ENCODE data around the gene BMAL1. TPM values are rescaled to one million over a fixed set of nuclear protein-coding genes. Genes with fewer than 3 reads are reported as not detected.

BMAL1 gene
- total RNA-seq, 3 donors from 2014 or later (not counting 1 experiment from before 2014, with no cell fraction given): 142 to 162 (median 145) TPM

DNA sequence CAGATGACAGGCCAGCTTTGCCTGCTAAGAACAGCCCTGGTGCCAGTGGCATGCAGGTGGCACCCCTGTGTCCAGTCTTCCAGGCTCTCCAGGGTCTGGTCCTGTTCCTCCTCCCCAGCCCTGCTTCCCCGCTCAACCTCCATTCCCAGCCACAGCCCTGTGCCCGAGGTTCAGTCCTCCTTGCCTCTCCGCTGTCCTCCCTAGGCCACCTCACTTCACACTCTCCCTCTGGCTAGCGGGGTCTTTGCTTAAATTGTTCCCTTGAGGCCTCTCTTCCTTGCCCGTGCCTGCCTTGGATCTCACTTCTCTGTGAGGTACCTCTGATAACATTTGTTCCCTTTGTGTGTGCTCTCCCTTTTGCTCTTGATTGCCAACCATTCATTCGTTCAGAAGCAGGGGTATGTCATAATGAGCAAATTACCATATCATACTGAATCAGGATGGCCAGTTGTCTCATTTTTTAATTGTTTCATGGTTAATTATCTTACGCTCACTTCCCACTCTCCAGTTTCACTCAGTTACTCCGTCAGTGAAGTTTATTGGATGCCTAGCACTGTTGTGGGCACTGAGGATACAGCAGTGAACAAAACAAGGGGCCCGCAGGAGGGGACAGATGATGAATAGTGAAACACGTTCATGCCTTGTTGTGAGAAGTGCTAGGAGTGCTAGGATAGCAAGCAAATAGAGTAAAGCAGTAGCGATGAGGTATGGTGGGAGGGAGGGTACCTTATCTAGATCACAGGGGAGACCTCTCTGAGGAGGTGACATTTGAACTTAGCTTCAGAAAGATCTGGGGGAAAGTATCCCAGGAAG lies 7.4 kb downstream of the BMAL1 start:
- no peak for ATAC-seq
- peaks cover 50% of the 10 kb centered on the region for H3K4me1 ChIP-seq (ENCODE audit: control insufficient read depth, insufficient read depth, low read length)
- 75% methylated on average over 10 of the region's 11 CpGs for WGBS (ENCODE audit: insufficient coverage)

DNA sequence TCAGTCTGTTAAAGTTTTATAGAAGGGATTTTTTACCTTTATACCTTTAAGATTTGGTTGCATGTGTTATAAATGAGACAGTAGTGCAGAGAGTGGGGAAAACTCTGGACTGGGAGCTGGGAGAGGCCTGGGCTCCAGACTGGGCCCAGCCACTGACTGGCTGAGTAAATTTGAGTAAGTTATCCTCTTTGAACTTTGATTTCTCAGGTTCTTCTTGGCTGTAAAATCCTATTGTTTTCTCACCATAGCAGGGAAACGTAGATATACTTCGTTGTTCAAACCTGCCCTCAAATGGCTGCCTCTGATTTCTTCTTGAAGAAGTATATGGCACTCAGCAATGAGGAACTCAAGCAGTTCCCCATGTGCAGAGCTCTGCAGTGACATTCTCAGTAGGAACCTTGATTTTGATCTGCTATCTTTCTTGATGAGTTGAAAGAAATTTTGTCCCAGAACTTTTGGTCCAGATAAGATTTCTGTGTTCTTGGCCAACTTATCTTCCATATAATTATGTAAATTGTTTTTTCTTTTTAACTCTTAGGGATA lies 8.8 kb downstream of the BMAL1 start:
- no peak for DNase-seq
- Histone ChIP-seq H3K27ac (ENCODE audit: low read length) (no peak overlapping the region), H3K9me3 (ENCODE audit: control insufficient read depth, insufficient read depth, low read length) (no peaks in the 10 kb centered on the region), H3K27me3 (ENCODE audit: control insufficient read depth, insufficient read depth, low read length) (no peaks in the 10 kb centered on the region), H3K4me3 (ENCODE audit: low read length) (no peak overlapping the region), H3K36me3 (ENCODE audit: control insufficient read depth, insufficient read depth, low read length) (no peaks in the 10 kb centered on the region), H3K4me1 (ENCODE audit: control insufficient read depth, insufficient read depth, low read length) (peaks cover 47% of the 10 kb centered on the region)
- Mint-ChIP-seq H3K36me3 (no peaks in the 10 kb centered on the region), H3K27ac (peak overlapping the region; percentile 87 to 88), H3K4me3 (peak overlapping the region; percentile 35), H3K9me3 (no peaks in the 10 kb centered on the region), H3K4me1 (peaks cover 93 to 96% of the 10 kb centered on the region in 2 donors), H3K27me3 (ENCODE audit: low read depth in 2 of 2) (no peaks in the 10 kb centered on the region)
- intact Hi-C loops (cut with micrococcal nuclease): no loop called here
- WGBS (ENCODE audit: insufficient coverage): 35% methylated on average over 2 of the region's 2 CpGs
- no peak for ATAC-seq
- TF ChIP-seq, protein P1, sequence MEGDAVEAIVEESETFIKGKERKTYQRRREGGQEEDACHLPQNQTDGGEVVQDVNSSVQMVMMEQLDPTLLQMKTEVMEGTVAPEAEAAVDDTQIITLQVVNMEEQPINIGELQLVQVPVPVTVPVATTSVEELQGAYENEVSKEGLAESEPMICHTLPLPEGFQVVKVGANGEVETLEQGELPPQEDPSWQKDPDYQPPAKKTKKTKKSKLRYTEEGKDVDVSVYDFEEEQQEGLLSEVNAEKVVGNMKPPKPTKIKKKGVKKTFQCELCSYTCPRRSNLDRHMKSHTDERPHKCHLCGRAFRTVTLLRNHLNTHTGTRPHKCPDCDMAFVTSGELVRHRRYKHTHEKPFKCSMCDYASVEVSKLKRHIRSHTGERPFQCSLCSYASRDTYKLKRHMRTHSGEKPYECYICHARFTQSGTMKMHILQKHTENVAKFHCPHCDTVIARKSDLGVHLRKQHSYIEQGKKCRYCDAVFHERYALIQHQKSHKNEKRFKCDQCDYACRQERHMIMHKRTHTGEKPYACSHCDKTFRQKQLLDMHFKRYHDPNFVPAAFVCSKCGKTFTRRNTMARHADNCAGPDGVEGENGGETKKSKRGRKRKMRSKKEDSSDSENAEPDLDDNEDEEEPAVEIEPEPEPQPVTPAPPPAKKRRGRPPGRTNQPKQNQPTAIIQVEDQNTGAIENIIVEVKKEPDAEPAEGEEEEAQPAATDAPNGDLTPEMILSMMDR (IDR thresholded peaks at IDR 0.05): no peak

More for the DNA sequence above, 7.4 kb downstream of the BMAL1 start:
- Histone ChIP-seq H3K27me3 (ENCODE audit: control insufficient read depth, insufficient read depth, low read length) (no peaks in the 10 kb centered on the region), H3K27ac (ENCODE audit: low read length) (no peak overlapping the region), H3K9me3 (ENCODE audit: control insufficient read depth, insufficient read depth, low read length) (no peaks in the 10 kb centered on the region), H3K36me3 (ENCODE audit: control insufficient read depth, insufficient read depth, low read length) (no peaks in the 10 kb centered on the region), H3K4me3 (ENCODE audit: low read length) (no peak overlapping the region)
- Mint-ChIP-seq H3K27ac (peak overlapping the region; percentile 87 to 88), H3K4me3 (no peak overlapping the region), H3K9me3 (no peaks in the 10 kb centered on the region), H3K27me3 (ENCODE audit: low read depth in 2 of 2) (no peaks in the 10 kb centered on the region), H3K36me3 (no peaks in the 10 kb centered on the region), H3K4me1 (peaks cover 95 to 99% of the 10 kb centered on the region in 2 donors)
- DNase-seq: no peak
- TF ChIP-seq, protein P1 (IDR thresholded peaks at IDR 0.05): no peak
- intact Hi-C loops (cut with micrococcal nuclease): no loop called here

- H3K27me3 ChIP-seq (ENCODE audit: control insufficient read depth, insufficient read depth, low read length): no peaks in the 10 kb centered on the region
- Mint-ChIP-seq H3K4me1 (peaks cover 93 to 96% of the 10 kb centered on the region in 2 donors), H3K36me3 (no peaks in the 10 kb centered on the region), H3K4me3 (no peak overlapping the region), H3K9me3 (no peaks in the 10 kb centered on the region), H3K27ac (peak overlapping the region; percentile 87 to 88), H3K27me3 (ENCODE audit: low read depth in 2 of 2) (no peaks in the 10 kb centered on the region)
- H3K4me1 ChIP-seq (ENCODE audit: control insufficient read depth, insufficient read depth, low read length): peaks cover 40% of the 10 kb centered on the region
- ATAC-seq (peak; percentile 66 to 78 (median 73)), DNase-seq (peak in 1 of 2 donors; percentile 45)
- no peaks in the 10 kb centered on the region for H3K9me3 ChIP-seq (ENCODE audit: control insufficient read depth, insufficient read depth, low read length)
- H3K4me3 ChIP-seq (ENCODE audit: low read length): no peak overlapping the region
- intact Hi-C loops (cut with micrococcal nuclease): loop anchor here (1.0 kb wide), 1 partner anchor 8 kb away; no protein-coding TSS in a partner anchor
- H3K36me3 ChIP-seq (ENCODE audit: control insufficient read depth, insufficient read depth, low read length): no peaks in the 10 kb centered on the region
- WGBS (ENCODE audit: insufficient coverage): 55% methylated on average over 3 of the region's 3 CpGs
- TF ChIP-seq, protein P1 (IDR thresholded peaks at IDR 0.05): no peak
- H3K27ac ChIP-seq (ENCODE audit: low read length): no peak overlapping the region
Measured at GRCh38 chr11:13287036-13287435, 9.4 kb downstream of the BMAL1 start.

Data from natural killer cell (primary cell).